IMR-90 (cell line): Measurements from ENCODE around the gene MISP3. TPM values are rescaled to one million over a fixed set of nuclear protein-coding genes. Genes with fewer than 3 reads are reported as not detected.

ENCODE experiments used
- ATAC-seq: fragments of 200-7000 bp; cut with Tn5 transposase; 2 replicates; pipeline ENCODE4 v1.9.1; 2020; ENCODE audit warnings: low read depth, mild to moderate bottlenecking, moderate library complexity
- BruUV-seq: library from RNA; stranded (reverse); fragments of 400-500 nt; replicated peaks from 2 replicates; lab custom pipeline; 2021; lab: Mats Ljungman, UMichigan
- CTCF ChIA-PET: fragments of 300-600 bp; formaldehyde crosslinking; extraction: SDS; loops from one replicate; lab custom pipeline; 2021; ENCODE audit warnings: antibody characterized with exemption; lab: Yijun Ruan, JAX
- POLR2A ChIA-PET: fragments of 300-600 bp; sonication (Branson Sonifier 250); formaldehyde crosslinking; loops from one replicate; lab custom pipeline; 2022; ENCODE audit warnings: antibody characterized with exemption; ENCODE audit not compliant: unreplicated experiment; lab: Charles Lee
- DNase-seq: peaks from one replicate; pipeline ENCODE4 v3.0.0; 2013
- H2AFZ ChIP-seq: replicated peaks from 2 replicates; pipeline ENCODE3; 2013; ENCODE audit warnings: low read length, mild to moderate bottlenecking; ENCODE audit not compliant: poor library complexity
- H2AK5ac ChIP-seq: 2 replicates; pipeline ENCODE4 v1.6.1; 2013; ENCODE audit warnings: low read depth, low read length, inconsistent platforms
- H2AK9ac ChIP-seq: replicated peaks from 2 replicates; pipeline ENCODE3; 2013; ENCODE audit warnings: mild to moderate bottlenecking, low read depth, low read length, moderate library complexity; ENCODE audit not compliant: poor library complexity
- H2BK120ac ChIP-seq: 2 replicates; pipeline ENCODE4 v1.6.1; 2013; ENCODE audit warnings: low read depth, low read length, inconsistent platforms
- H2BK15ac ChIP-seq: 3 replicates; pipeline ENCODE4 v1.6.1; 2013; ENCODE audit warnings: low read depth, low read length, inconsistent platforms
- H2BK20ac ChIP-seq: 2 replicates; pipeline ENCODE4 v1.6.1; 2013; ENCODE audit warnings: low read depth, mild to moderate bottlenecking, inconsistent platforms, low read length, moderate library complexity
- H2BK5ac ChIP-seq: 2 replicates; pipeline ENCODE4 v1.6.1; 2013; ENCODE audit warnings: mild to moderate bottlenecking, low read depth, low read length, inconsistent platforms; ENCODE audit not compliant: poor library complexity, severe bottlenecking
- H3K14ac ChIP-seq: replicated peaks from 2 replicates; pipeline ENCODE4 v1.6.1; 2013; ENCODE audit warnings: low read depth, low read length, inconsistent platforms
- H3K18ac ChIP-seq: 2 replicates; pipeline ENCODE4 v1.6.1; 2013; ENCODE audit warnings: low read depth, low read length, control low read depth
- H3K23ac ChIP-seq: 2 replicates; pipeline ENCODE4 v1.6.1; 2013; ENCODE audit warnings: low read depth, low read length, inconsistent platforms
- H3K27ac ChIP-seq: 2 replicates; pipeline ENCODE4 v1.5.1; 2013; ENCODE audit warnings: mild to moderate bottlenecking, control low read depth, low read length; ENCODE audit not compliant: insufficient read depth
- H3K27me3 ChIP-seq: 2 replicates; pipeline ENCODE4 v1.6.1; 2013; ENCODE audit warnings: low read length; ENCODE audit not compliant: control insufficient read depth, insufficient read depth
- H3K36me3 ChIP-seq: 2 replicates; pipeline ENCODE4 v1.6.1; 2013; ENCODE audit warnings: low read length, mixed read lengths; ENCODE audit not compliant: control insufficient read depth, insufficient read depth
- H3K4ac ChIP-seq: 2 replicates; pipeline ENCODE4 v1.6.1; 2013; ENCODE audit warnings: low read depth, low read length, inconsistent platforms
- H3K4me1 ChIP-seq: 2 replicates; pipeline ENCODE4 v1.6.1; 2013; ENCODE audit warnings: low read length, mixed read lengths; ENCODE audit not compliant: control insufficient read depth, insufficient read depth
- H3K4me2 ChIP-seq: 2 replicates; pipeline ENCODE4 v1.6.1; 2013; ENCODE audit warnings: low read depth, mild to moderate bottlenecking, control low read depth, low read length, moderate library complexity
- H3K4me3 ChIP-seq: 2 replicates; pipeline ENCODE4 v1.5.1; 2013; ENCODE audit warnings: low read depth, mild to moderate bottlenecking, control low read depth, low read length, moderate library complexity; ENCODE audit not compliant: insufficient read depth
- H3K56ac ChIP-seq: 2 replicates; pipeline ENCODE4 v1.6.1; 2013; ENCODE audit warnings: low read length, inconsistent platforms; ENCODE audit not compliant: insufficient read depth; ENCODE audit errors: extremely low read depth
- H3K79me1 ChIP-seq, 2 experiments: 2 replicates each; pipeline ENCODE4 v1.6.1; 2013; ENCODE audit warnings: low read length in 2 of 2, inconsistent platforms in 1 of 2, low read depth in 1 of 2
- H3K9ac ChIP-seq: 2 replicates; pipeline ENCODE4 v1.6.1; 2013; ENCODE audit warnings: low read depth, low read length, control low read depth
- H3K9me1 ChIP-seq: 2 replicates; pipeline ENCODE4 v1.6.1; 2013; ENCODE audit warnings: low read length, inconsistent platforms; ENCODE audit not compliant: insufficient read depth
- H3K9me3 ChIP-seq: 2 replicates; pipeline ENCODE4 v1.6.1; 2013; ENCODE audit warnings: low read length; ENCODE audit not compliant: control insufficient read depth, insufficient read depth
- H4K20me1 ChIP-seq: 2 replicates; pipeline ENCODE4 v1.6.1; 2013; ENCODE audit warnings: low read length, inconsistent platforms; ENCODE audit not compliant: insufficient read depth
- H4K5ac ChIP-seq: 2 replicates; pipeline ENCODE4 v1.6.1; 2013; ENCODE audit warnings: mild to moderate bottlenecking, low read depth, low read length, control low read depth
- H4K8ac ChIP-seq, 2 experiments: 2 replicates each; pipeline ENCODE4 v1.6.1; 2013; ENCODE audit warnings: low read depth in 2 of 2, low read length in 2 of 2, control low read depth in 1 of 2, inconsistent platforms in 1 of 2
- H4K91ac ChIP-seq: 2 replicates; pipeline ENCODE4 v1.6.1; 2013; ENCODE audit warnings: low read depth, low read length, inconsistent platforms; ENCODE audit not compliant: insufficient read depth
- CEBPB ChIP-seq: IDR thresholded peaks from 2 replicates; pipeline ENCODE4 v1.6.1; 2012; ENCODE audit warnings: low read depth, low read length, improper control_type of control experiment
- CHD1 ChIP-seq: IDR thresholded peaks from 2 replicates; pipeline ENCODE4 v1.6.1; 2012; ENCODE audit warnings: low read depth, low read length, improper control_type of control experiment
- CTCF ChIP-seq: conservative IDR thresholded peaks from 2 replicates; pipeline ENCODE4 v1.5.1; 2012; ENCODE audit warnings: mild to moderate bottlenecking, low read depth, low read length, improper control_type of control experiment
- ELK1 ChIP-seq: fragments of 150-350 bp; IDR thresholded peaks from 2 replicates; pipeline ENCODE4 v1.6.1; 2016; ENCODE audit warnings: low read depth, mild to moderate bottlenecking, low read length, moderate library complexity, borderline replicate concordance
- FOS ChIP-seq: fragments of 150-350 bp; IDR thresholded peaks from 2 replicates; pipeline ENCODE4 v1.6.1; 2016; ENCODE audit warnings: low read depth, low read length
- MAFK ChIP-seq: IDR thresholded peaks from 2 replicates; pipeline ENCODE4 v1.6.1; 2012; ENCODE audit warnings: low read depth, low read length, improper control_type of control experiment
- MXI1 ChIP-seq: IDR thresholded peaks from 2 replicates; pipeline ENCODE4 v1.6.1; 2012; ENCODE audit warnings: low read depth, mild to moderate bottlenecking, low read length, moderate library complexity, borderline replicate concordance
- NFE2L2 ChIP-seq: fragments of 150-350 bp; IDR thresholded peaks from 2 replicates; pipeline ENCODE4 v1.6.1; 2016; ENCODE audit warnings: low read depth, mild to moderate bottlenecking, low read length
- POLR2A ChIP-seq: IDR thresholded peaks from 2 replicates; pipeline ENCODE4 v1.6.1; 2012; ENCODE audit warnings: mild to moderate bottlenecking, low read depth, low read length
- RAD21 ChIP-seq: IDR thresholded peaks from 2 replicates; pipeline ENCODE4 v1.6.1; 2012; ENCODE audit warnings: low read length, improper control_type of control experiment
- RCOR1 ChIP-seq: IDR thresholded peaks from 2 replicates; pipeline ENCODE4 v1.6.1; 2012; ENCODE audit warnings: mild to moderate bottlenecking, low read length, improper control_type of control experiment; ENCODE audit not compliant: insufficient replicate concordance
- RFX5 ChIP-seq: IDR thresholded peaks from 2 replicates; pipeline ENCODE4 v1.8.0; 2012; ENCODE audit warnings: low read depth, mild to moderate bottlenecking, low read length, moderate library complexity
- SMC3 ChIP-seq: fragments of 150-350 bp; IDR thresholded peaks from 2 replicates; pipeline ENCODE4 v1.6.1; 2016; ENCODE audit warnings: low read depth, mild to moderate bottlenecking, antibody characterized with exemption, low read length, moderate library complexity
- WGBS, 2 experiments: methylation state at CpG; one replicate each; pipeline versions ENCODE4 v1.1.5 to v1.1.7; 2013; ENCODE audit warnings: missing lambda C conversion rate in 2 of 2; ENCODE audit not compliant: insufficient read length in 1 of 2; ENCODE audit errors: extremely low coverage in 2 of 2; 5-methylcytosine and 5-hydroxymethylcytosine counted together
- dilution Hi-C: fragments of 300-500 bp; cut with HindIII; formaldehyde crosslinking; loops from one replicate; pipeline ENCODE4 v1.14.3; 2018; ENCODE audit warnings: low sequenced_read_pairs; ENCODE audit not compliant: unreplicated experiment
- in situ Hi-C: fragments of 300-500 bp; cut with MboI; formaldehyde crosslinking; loops from 3 replicates; pipeline ENCODE4 v1.14.3; 2019; ENCODE audit warnings: low sequenced_read_pairs, inconsistent platforms, mixed read lengths
- intact Hi-C: fragments of 100-400 bp; cut with micrococcal nuclease; formaldehyde crosslinking; loops from 2 replicates; pipeline ENCODE4 v1.10.0; 2022
- polyA plus RNA-seq, 3 experiments: library from polyadenylated mRNA; depleted of rRNA; stranded (reverse); fragments of >200 nt; gene quantifications; 2 replicates each; pipeline ENCODE4 v1.2.3, GENCODE V29; 2012; ENCODE audit warnings: low replicate concordance in 1 of 3
- total RNA-seq: library from RNA; depleted of rRNA; stranded (reverse); fragments of >200 nt; gene quantifications from 2 replicates; pipeline ENCODE4 v1.2.3, GENCODE V29; 2012

Gene MISP3
- total and polyA plus RNA-seq, 2 of the 4 experiments (the other 2 are of a cell fraction), result under 0.01 to 0.68 TPM

DNA sequence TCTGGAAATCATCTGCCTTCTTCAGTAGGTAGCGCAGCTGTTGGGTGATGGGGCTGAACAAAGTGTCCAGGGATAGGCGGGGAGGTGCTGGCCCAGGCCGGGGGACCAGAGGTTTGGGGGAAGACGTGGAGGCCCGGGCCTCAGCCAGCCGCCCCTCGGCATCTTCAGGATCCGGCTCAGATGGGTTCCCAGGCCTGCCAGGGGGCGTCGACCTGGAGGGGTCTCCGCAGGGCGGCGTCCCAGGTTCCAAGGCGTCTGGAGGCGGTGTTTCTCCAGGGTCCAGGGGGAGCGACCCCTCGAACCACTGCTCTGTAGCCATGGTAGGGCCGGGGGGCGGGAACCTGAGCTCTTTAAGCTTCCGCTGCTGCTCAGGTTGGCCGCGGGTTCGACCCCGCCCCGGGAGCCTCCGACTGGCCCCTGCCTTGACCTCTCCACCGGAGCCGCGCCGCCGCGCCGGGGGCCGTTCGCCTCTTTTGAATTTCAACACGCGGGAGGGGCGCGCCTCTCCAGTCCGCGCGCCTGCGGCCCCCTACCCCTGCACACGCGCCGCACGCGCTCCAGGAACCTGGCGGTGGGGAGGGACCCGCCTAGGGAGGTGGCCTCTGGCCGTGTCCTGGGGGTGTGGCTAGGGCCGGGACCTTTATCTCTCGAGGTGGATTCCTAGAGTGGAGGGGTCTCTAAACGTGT, 12.9 kb downstream of the MISP3 start, which contains the start of gene C19orf67:
Gene C19orf67 (minus strand): TSS at position 475 of the 687 bp plus-strand sequence. CDS start 156 bp downstream, at position 319.
- no peak within 1 kb of the TSS for H4K5ac ChIP-seq
- no peak within 1 kb of the TSS for H3K14ac ChIP-seq
- peaks cover 6% of the 10 kb centered on the region; the same call in 1 of the 2 replicates for H3K9me1 ChIP-seq
- intact Hi-C loops, result no loop called here
- no peak within 1 kb of the TSS for H3K27ac ChIP-seq
- POLR2A ChIA-PET, result no interaction called here
- no peak within 1 kb of the TSS for H2BK20ac ChIP-seq
- peaks cover 12% of the 10 kb centered on the region for H3K36me3 ChIP-seq
- H2AK5ac ChIP-seq, result no peak within 1 kb of the TSS
- no peak within 1 kb of the TSS for H2AFZ ChIP-seq
- H3K56ac ChIP-seq, result no peak within 1 kb of the TSS
- H3K4me1 ChIP-seq, result peaks cover 7% of the 10 kb centered on the region
- H3K4ac ChIP-seq, result no peak within 1 kb of the TSS
- dilution Hi-C loops, result no loop called here
- no peak within 1 kb of the TSS for H3K4me3 ChIP-seq
- BruUV-seq, result no TSS peak
- H3K4me2 ChIP-seq, result no peak within 1 kb of the TSS
- CTCF ChIA-PET, result no interaction called here
- H2BK15ac ChIP-seq, result no peak within 1 kb of the TSS
- no peak within 1 kb of the TSS for H4K8ac ChIP-seq
- no peaks in the 10 kb centered on the region for H3K27me3 ChIP-seq
- H3K23ac ChIP-seq, result no peak within 1 kb of the TSS
- in situ Hi-C loops, result loop anchor here (25.0 kb wide), 1 partner anchor 323 kb away; the partner anchor contains the start of genes C19orf53 and MRI1
- H4K91ac ChIP-seq, result no peak within 1 kb of the TSS
- H3K18ac ChIP-seq, result no peak within 1 kb of the TSS
- no peak within 1 kb of the TSS for H3K9ac ChIP-seq
- no peaks in the 10 kb centered on the region for H3K9me3 ChIP-seq
- no peak within 1 kb of the TSS for H2BK120ac ChIP-seq
- no peak within 1 kb of the TSS for H2BK5ac ChIP-seq
- no peak for ATAC-seq
- WGBS, 2 experiments, result 62% methylated on average over 9 of the region's 54 CpGs; no CpG with 5 or more reads in 1 of the 2 experiments
- peaks cover 8 to 24% of the 10 kb centered on the region in 2 experiments for H3K79me1 ChIP-seq
- TF ChIP-seq NFE2L2, result no peak
- TF ChIP-seq RAD21, result no peak
- TF ChIP-seq CHD1, result no peak
- no peak for TF ChIP-seq RCOR1
- TF ChIP-seq POLR2A, result no peak
- no peak for TF ChIP-seq FOS
- TF ChIP-seq CEBPB, result no peak
- TF ChIP-seq CTCF, result no peak
- TF ChIP-seq MAFK, result no peak
- no peak for TF ChIP-seq ELK1
- TF ChIP-seq MXI1, result no peak
- TF ChIP-seq RFX5, result no peak
- no peak for TF ChIP-seq SMC3
- DNase-seq, result no peak
- no peak within 1 kb of the TSS for H2AK9ac ChIP-seq
- peaks cover 7% of the 10 kb centered on the region for H4K20me1 ChIP-seq
